ENCODE measurements around the gene CLASP1.
"Not testable (repeated sequence)": the region's sequence is repeated elsewhere in the genome, so short reads cannot be mapped to it uniquely, and the experiment has no call there.

Gene CLASP1

DNA sequence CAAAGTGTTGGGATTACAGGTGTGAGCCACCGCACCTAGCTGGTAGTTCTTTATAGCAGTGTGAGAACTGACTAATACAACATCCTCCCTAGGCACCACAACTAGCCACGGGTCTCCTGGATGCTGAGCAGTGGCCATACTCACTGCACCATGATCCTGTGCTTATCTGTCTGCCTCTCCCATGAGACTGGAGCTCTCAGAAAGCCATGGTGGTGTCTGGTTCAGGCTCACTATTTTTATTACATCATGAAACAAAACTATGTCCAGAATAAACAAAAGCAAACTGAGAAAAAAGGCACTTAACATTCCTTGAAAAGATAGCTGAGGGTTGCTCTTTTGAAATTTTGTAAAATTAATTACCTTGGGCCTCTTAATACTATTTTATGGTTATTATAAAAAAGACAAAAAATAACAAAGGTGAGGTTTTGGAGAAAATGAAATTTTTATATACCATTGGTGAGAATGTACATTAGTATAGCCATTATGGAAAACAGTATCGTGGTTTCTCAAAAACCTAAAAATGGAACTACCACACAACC, 273.6 kb downstream of the CLASP1 start:
- DNase-seq (ENCODE audit: low read depth, low spot score): no peak

DNA sequence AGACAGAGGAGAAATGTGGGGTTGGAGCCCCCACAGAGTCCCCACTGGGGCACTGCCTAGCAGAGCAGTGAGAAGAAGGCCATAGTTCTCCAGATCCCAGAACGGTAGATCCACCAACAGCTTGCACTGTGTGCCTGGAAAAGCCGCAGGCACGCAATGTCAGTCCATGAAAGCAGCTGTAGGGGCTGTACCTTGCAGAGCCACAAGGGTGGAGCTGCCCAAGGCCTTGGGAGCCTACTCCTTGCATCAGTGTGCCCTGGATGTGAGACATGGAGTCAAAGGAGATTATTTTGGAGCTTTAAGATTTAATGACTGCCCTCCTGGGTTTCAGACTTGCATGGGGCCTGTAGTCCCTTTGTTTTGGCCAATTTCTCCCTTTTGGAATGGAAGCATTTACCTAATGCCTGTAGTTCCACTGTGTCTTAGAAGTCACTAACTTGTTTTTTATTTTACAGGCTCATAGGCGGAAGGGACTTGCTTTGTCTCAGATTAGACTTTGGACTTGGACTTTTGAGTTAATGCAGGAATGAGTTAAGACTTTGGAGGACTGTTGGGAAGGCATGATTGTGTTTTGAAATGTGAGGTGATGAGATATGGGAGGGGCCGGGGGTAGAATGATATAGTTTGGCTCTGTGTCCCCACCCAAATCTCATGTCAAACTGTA, 274.7 kb downstream of the CLASP1 start:
- DNase-seq (ENCODE audit: low read depth, low spot score): not testable (repeated sequence)

DNA sequence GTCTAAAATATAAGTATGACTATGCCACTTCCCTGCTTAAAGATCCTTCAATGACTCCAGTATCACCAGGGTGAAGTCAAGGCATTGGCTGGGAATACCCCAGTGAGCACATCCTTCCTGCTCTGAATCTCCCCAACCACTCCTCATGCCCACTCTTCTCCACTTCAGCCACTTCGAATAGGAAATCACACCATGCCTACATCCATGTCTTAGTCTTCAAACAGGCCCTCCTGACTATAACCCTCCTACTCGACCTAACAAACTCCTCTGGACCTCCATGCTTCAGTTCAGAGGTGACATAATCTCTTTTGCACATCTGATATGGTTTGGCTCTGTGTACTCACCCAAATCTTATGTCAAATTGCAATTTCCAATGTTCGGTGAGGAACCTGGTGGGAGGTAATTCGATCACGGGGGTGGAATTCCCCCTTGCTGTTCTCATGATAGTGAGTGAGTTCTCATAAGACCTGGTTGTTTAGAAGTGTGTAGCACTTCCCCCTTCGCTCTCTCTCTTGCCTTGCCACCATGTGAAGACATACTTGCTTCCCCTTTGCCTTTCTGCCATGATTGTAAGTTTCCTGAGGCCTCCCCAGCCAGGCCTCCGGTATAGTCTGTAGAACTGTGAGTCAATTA, 276.4 kb downstream of the CLASP1 start:
- DNase-seq (ENCODE audit: low read depth, low spot score): no peak

DNA sequence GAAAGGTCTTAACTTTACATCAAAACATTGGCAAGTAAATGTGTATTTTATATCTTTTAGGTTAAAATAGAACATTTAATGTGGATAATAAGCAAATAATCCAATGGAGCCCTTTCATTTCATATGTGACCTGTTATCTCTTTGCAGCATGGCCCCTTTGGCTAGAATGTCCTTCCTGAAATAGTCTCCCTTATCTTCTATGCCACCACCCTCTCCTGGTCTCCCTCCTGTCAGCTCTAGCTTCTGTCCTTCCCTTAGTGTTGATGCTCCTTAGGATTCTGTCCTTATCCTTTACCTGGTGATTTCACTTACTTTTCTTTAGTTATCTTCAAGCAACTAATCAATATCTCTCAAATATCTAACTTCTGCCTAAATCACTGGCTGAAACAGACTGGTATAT, 277.2 kb downstream of the CLASP1 start:
- DNase-seq (ENCODE audit: low read depth, low spot score): no peak

DNA sequence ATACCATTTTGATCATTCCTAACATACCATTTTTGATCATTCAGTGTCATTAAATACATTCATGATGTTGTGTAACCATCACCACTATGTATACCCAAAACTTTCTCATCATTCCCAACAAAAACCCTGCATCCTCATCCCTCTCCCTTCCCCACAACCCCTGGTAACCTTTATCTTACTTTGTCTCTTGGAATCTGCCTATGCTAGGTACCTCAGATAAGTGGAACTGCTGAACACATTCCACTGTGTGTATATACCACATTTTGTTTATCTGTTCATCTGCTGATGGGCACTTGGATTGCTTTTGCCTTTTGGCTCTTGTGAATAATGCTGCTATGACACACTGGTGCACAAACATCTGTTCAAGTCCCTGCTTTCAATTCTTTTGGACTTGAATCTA, 280.4 kb downstream of the CLASP1 start:
- DNase-seq (ENCODE audit: low read depth, low spot score): no peak

DNA sequence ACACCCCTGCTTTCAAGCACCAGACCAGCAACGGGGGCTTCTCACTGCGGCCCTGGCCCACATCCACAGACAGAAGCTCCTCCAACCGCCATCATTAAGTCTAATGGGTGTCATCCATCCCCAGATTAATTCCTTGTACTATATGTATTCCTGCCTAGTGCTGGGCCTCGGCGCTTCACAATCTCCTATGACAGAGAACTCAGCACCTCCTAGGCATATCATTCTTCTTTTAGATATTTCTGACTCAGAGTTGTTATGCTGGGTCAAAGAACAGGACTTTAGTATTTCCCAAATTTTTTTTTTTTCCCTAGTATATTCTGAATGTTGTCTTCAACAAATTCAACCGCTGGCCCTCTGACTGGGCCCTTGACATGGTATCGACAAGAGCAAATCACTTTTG, 281.1 kb downstream of the CLASP1 start:
- no peak for DNase-seq (ENCODE audit: low read depth, low spot score)

DNA sequence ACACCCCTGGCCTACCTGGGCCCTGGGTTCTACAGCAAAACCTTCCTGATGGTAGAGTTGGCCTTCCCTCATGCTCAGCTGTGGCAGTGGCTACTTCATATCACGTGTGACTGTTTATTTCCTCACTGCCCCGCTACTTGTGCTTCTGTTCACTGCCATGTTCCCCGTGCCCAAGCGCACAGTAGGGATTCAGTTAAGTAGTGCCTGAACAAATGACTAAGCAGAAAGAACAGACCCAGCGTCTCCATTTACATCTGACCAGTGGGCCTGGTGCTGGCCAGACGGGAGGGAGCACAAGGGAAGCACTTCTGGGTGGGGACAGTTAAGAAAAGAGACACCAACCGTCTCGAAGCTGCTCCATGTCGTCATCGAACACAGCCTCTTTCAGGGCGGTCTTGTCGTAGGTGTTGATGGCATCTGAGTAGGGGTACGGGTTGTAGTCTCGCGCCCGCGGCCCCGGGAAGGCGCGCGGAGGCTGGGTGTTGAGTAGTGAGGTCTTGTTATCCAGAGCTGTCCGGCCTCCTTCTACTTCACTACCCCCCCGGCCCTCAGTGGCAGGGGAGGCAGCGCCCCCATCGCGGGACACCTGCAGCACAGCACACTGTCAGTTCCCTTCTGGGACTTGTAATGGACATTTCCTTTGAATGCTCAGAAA, 281.9 kb downstream of the CLASP1 start:
- no peak for DNase-seq (ENCODE audit: low read depth, low spot score)

DNA sequence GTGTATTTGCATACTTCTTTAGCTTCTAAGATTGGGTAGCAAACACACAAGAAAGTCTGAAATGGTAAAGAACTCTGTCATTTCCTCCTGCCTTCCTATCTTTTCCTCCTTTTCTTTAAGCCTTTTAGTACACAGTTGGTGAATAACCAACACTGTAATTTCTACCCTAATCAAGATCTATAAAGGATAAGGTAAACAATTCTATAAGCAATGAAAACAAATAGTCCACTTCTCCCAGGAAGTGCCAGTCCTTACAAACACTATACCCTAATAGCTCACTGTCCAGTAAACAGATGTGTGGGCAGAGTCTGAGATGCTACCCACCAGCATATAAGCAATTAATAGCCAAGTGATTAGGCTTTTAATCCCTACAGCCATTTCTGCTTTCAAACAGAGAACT, 283.2 kb downstream of the CLASP1 start:
- DNase-seq (ENCODE audit: low read depth, low spot score): no peak

DNA sequence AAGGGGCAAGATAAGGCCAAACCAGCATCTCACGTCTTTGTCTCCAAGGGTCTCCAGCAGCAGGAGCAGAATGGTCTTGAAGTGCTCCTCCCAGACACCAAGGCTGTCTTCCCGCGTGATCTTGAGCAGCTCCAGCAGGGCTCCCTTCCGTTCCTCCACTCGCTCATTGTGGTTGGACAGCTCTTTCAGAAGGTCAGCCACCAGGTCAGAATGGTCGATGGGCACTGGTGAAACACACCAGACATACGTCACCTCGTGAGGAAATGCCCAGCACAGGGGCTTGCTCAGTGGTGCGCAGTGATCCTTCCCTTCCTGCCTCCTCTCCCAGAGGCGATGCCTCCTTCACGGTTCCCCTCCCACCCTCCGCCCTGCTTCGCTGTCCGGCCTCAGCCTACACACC, 284.2 kb downstream of the CLASP1 start:
- no peak for DNase-seq (ENCODE audit: low read depth, low spot score)

DNA sequence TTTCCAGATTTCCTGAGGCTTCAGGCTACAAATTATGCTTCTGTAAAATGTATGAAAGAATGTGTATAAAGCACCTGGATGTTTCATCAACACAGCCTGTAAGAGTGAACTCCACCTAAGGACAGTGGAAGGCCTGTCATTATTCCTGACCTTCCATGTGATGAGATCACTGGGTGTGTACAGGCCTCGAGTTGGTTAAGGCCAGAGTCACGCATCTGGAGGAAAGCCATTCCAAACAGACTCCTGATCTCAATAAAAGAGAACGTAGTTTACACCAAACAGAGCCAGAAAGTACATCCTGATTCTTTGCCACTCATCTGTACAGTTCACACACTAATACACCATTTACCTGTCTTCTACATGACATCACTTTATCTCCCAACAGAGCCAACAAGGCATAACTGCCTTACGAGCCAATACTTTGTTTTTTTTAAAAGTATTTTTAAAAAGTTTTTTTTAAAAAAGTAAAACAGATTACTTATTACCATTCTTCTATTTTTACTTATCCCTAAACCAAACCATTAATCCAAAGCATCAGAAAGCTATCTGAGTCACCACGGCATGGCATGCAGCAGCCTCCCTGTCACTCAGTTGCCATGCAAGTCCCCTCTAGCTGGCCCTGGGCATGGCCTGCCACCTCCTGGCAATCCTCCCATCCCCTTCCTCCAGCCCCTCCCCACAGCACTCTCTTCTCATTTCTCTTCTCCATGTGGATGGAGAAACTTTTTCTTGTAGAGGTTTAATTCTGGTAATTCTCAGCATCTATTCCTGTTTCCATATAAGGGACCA, 285.4 kb downstream of the CLASP1 start:
- no peak for DNase-seq (ENCODE audit: low read depth, low spot score)

DNA sequence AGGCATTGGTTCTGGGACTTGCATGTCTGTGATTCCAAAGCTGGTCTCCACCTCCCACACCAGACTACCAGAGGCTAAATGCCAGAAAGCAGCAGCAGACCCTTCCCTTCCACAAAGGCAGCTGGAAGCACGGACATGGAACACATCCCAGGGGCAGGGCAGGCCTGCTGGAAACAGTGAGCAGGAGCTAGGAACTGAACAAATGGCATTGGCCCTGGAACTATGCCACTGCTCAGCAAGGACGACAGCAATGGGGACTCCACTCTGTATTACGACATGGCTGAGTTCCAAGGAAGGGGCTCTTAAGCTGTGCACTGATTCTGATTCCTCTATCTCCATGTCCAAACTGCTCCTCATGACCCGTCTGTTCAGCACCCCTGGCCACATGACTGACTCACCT, 286.5 kb downstream of the CLASP1 start:
- DNase-seq (ENCODE audit: low read depth, low spot score): no peak

DNA sequence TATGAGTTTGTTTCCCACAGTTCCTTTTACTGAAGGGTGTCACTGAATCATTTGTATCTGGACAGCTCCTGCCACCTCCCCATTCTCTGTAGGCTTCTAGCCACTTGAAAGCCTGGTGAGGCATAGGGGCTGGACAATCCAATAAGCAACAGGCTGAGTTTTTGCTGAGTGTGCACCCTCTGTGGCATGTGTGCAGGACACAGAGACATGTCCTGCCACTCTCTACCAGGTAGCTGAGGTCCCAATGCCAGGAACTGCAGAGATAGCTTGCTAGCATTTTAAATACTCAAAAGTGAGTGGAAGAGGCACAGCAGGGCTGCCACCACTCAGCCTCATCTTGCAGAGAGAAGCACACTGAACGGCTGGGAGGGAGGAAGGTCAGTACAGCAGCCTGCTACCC, 287.0 kb downstream of the CLASP1 start:
- no peak for DNase-seq (ENCODE audit: low read depth, low spot score)

DNA sequence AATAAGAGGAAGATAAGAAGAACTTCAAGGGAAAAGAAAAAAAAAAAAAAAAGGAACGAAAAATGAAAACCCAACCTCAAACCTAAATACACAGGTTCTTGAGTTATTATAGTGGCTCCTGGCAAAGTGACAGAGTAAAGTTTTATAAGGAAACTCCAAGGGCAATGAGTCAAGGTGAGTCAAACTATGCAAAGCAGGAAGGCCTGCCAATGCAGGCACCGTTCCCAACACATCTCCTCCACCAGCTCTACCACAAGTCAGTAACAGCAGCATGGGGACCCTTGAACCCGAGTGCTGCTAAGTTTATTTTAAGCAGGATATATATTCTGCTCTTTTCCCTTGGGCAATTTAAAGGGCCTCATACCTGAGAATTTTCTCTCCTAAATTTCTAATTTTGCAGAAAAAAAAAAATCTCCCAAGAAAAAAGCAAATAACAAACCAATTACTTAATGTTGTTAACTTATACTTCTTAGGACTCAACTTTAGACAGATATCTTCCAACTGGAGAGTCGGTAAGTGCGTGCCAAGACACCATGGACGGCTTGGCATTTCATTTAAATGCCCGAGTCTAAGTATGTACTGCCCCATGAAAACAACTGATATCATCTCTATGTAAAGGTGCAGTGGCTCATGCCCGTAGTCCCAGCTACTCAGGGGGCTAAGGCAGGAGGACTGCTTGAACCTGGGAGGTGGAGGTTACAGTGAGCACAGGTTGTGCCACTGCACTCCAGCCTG, 288.5 kb downstream of the CLASP1 start:
- no peak for DNase-seq (ENCODE audit: low read depth, low spot score)

DNA sequence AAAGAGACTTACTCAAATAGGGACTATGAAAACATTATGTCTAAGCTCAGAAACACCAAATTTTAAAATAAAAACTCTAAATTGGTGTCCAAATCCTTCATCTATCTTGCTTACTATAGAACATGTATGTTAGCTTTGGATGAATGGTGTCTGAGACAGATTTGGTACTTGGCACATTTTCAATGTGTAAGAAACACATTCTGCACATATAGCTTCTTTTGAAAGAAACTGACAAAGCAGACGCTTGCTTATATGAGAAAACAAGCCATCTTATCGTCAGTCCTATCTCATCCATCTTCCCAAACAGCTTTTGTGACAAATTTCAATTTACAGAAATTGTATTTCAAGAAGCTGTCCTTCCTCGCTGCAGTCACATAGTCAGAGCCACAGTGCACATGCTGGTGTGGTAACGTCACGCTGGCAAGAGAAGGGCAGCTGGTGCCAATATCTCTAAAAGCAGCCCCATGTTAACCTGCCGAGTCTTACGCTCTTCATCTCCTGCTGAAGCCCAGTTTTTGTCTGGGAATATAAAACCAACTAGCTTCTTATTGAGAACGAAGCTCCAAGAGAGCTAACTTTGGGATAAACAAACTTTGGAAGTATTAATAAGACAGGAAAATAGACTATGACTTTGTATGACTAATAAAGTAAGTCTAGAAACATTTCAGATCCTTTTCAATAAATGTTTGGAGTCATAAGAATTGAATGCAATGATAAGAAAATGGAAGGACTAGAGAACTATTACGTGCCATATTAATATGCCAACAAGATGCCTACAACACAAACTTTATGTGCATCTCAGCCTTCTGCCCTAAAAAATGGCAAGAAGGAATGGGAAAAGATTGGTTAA, 289.3 kb downstream of the CLASP1 start:
- DNase-seq (ENCODE audit: low read depth, low spot score): no peak

DNA sequence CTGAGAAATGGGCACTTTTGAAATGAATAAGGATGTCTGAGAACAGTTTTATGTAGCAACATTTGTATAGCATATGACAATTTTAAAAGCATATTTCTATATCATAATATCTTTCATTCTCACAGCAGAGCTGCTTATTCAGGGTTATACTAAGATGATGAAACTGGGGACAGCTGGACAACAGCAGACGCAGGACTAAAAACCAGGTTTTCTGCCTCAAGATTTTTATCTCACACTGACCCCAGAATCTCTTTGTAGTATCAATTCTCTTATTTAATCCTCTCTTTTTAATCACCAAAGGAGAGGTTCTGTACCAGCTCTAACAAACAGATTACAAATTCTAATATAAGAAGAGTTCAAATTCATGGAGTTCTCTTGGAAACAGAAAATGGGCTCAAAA, 290.1 kb downstream of the CLASP1 start:
- DNase-seq (ENCODE audit: low read depth, low spot score): no peak

DNA sequence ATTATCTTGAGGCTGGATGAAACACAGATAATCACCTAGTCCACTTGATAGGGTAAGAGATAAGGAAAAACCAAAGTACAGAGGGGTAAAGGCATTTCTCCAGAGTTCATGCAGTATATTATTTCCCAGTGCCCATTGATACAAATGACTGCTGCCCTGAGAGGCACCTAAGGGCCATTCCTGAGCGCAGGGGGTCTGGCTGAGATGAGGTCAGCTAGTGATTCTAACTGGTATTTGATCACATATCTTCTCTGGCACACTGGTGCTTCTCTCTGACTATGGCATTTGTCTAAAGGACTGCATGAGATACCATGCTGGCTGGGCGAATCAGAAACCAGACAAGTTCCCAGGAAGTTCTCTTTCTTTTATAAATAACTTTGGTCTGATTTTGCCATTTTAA, 291.0 kb downstream of the CLASP1 start:
- no peak for DNase-seq (ENCODE audit: low read depth, low spot score)

DNA sequence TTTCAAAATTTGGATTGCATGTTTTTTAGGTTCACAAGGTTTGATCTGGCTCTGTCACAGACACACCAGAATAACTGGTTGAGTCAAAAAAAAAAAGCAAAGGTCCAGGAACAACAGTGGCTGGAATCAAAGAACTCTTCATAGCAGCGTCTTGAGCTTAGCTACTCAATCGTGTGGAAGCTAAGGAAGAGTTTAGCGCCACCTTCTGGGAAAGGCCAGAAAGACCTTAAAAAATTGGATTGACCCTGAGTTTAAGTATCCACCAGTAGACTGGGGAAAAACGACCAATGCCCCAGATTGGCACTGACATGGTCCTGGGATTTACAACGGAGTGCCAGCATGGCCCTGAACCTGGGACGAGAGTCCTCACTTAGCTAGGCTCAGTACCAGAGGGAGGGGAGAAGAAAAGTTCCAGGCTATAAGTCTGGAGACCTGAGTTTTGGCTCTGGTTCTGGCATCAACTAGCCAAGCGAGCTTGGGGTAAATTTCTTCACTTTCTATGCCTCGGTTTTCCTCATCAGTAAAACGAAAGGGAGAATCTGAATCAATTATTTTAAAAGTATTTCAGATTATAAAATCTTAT, 293.1 kb downstream of the CLASP1 start:
- peak; percentile 35 for DNase-seq (ENCODE audit: low read depth, low spot score)

DNA sequence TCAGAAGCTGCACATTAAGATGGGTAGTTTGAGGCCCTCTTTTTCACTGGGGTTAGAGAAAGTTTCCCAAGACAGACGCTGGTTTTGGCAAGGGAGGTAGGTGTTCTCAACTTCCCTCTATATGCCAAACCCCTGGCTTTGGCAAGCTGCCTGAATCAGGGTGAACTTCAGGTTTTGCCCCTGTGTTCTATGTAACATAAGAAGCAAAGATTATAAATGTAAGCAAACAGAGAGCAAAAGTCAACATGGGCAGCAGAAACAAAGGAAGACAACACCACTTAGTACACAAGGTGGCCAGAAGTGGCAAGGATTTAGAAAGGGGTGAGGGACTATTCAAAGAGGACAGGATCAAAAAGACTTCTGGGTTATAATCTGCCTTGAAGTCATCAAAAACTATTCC, 293.8 kb downstream of the CLASP1 start:
- DNase-seq (ENCODE audit: low read depth, low spot score): no peak

DNA sequence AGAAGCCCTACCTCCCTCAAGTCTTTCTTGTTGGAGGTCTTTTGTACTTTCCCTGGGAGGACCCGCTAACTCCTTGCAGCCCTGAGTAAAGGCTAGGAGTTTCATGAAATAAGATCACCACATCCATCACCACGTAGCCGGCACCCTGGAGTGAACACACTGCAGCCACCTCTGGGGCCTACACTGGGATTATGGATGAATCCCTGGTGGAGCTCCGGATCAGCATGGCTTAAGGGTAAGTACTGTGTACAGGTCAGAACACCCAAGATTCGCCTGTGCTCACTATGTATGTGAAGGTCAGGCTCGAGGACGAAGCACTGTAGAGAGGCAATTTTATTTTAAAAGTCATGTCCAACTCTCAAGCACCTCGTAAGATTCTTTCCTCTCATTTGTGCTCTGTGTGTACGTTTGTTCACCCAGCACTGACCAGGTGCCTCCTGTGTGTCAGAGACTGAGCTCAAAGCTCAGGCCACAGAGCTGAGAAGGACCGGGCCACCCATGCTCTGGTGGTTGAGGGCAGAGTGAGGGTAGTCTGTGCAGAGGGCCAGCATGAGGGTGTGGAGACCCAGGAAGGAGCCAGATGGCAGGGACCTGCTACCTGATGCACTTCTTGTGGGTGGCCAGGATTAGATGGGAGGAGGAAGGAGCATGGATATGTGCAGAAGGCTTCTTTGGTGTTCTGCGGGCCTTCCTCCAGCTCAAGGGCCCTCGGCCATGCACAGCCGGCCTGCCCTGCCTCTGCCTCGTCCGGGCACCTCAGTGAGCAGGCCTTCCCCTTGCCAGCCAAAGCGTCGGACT, 297.5 kb downstream of the CLASP1 start:
- no peak for DNase-seq (ENCODE audit: low read depth, low spot score)
